ENCODE measurements around the gene ZNF853.
"Not testable (repeated sequence)": the region's sequence is repeated elsewhere in the genome, so short reads cannot be mapped to it uniquely, and the experiment has no call there.

ZNF853 gene

GRCh38 chr7:6577369-6578113 is 37.9 kb upstream of the ZNF853 start, which contains the start of gene ZDHHC4:
Gene ZDHHC4, plus strand, starts transcription at chr7:6577454. Its CDS starts 3,108 bp downstream, at chr7:6580562.
- no peak for TF ChIP-seq CTCF (IDR thresholded peaks at IDR 0.05; ENCODE audit: low read depth, low read length)
- H3K4me3 ChIP-seq (ENCODE audit: low read depth, low read length), result peak within 1 kb of the TSS; percentile 67

GRCh38 chr7:6578114-6579084 is 37.0 kb upstream of the ZNF853 start:
- no peak for TF ChIP-seq CTCF (IDR thresholded peaks at IDR 0.05; ENCODE audit: low read depth, low read length)
- peak overlapping the region; percentile 67 for H3K4me3 ChIP-seq (ENCODE audit: low read depth, low read length)

- 0 out of 2 replicates have a peak, but pooled peaks have one; percentile 14 for TF ChIP-seq CTCF (IDR thresholded peaks at IDR 0.05; ENCODE audit: low read depth, low read length)
- no peak overlapping the region for H3K4me3 ChIP-seq (ENCODE audit: low read depth, low read length)
These were observed 36.0 kb upstream of the ZNF853 start for GRCh38 chr7:6579446-6579845.

- H3K4me3 ChIP-seq (ENCODE audit: low read depth, low read length), result not testable (repeated sequence)
These were observed 29.5 kb upstream of the ZNF853 start for GRCh38 chr7:6585746-6586432.

- no peak for TF ChIP-seq CTCF (IDR thresholded peaks at IDR 0.05; ENCODE audit: low read depth, low read length)
- no peak overlapping the region for H3K4me3 ChIP-seq (ENCODE audit: low read depth, low read length)
These were observed 26.8 kb upstream of the ZNF853 start for GRCh38 chr7:6588566-6588965.

GRCh38 chr7:6589151-6589828 is 26.1 kb upstream of the ZNF853 start:
- no peak for TF ChIP-seq CTCF (IDR thresholded peaks at IDR 0.05; ENCODE audit: low read depth, low read length)
- H3K4me3 ChIP-seq (ENCODE audit: low read depth, low read length), result peak overlapping the region; percentile 32; the same call in 1 of the 2 replicates

All from WI38 (cell line).